ENCODE measurements around the gene FAS.

The FAS gene

DNA sequence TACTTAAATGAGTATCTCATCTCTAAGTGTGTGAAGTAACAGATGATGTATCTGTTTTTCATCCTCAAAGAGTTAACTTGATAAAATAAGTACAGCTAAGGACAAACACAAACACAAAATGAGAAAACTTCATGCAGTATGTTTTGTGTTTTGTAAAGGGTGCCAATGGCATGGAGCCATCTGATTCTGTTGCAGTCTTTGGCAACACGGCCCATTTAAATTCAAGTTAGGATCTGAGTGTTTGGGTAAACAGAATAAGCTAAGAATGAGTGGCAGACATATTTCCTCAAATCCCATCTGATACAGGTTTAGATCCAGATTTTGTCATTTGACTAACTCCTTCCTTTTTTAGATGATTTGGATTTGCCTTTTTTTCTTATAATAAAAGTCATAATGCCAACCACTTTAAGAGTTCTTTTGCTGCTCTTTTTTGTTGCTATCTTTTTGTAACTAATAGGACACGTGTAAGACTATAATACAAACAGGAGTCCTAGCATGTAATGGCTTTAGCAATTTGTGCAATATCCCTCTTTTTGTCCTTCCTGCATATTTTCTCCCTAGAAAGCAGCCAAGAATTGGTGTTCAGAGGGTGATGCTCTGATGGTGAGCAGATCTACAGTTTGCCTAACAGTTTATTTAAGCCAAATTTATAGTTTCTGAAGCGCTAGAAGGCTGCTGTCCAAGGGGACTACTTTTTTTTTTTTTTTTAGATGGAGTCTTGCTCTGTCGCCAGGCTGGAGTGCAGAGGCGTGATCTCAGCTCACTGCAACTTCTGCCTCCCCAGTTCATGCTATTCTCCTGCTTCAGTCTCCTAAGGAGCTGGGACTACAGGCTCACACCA is 19.2 kb upstream of the FAS start:
- no peak for DNase-seq (ENCODE audit: low read depth in 2 of 2, low spot score in 1 of 2)

DNA sequence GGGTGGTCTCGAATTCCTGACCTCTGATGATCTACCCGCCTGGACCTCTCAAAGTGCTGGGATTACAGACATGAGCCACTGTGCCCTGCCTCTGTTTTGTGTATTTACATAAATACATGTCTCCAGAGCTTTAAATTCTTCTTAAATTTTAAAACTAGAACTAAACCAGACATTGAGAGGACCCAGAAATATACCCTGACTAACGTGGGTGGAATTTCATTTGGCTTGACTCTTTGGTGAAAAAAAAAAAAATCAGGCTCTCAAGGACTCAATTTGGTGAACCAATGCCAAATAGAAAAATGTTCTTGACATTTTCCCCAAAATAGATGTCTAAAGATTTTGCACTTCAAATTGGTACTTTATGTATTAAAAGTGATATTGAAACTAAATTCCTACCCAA is 16.6 kb upstream of the FAS start:
- no peak for DNase-seq (ENCODE audit: low read depth in 2 of 2, low spot score in 1 of 2)

DNA sequence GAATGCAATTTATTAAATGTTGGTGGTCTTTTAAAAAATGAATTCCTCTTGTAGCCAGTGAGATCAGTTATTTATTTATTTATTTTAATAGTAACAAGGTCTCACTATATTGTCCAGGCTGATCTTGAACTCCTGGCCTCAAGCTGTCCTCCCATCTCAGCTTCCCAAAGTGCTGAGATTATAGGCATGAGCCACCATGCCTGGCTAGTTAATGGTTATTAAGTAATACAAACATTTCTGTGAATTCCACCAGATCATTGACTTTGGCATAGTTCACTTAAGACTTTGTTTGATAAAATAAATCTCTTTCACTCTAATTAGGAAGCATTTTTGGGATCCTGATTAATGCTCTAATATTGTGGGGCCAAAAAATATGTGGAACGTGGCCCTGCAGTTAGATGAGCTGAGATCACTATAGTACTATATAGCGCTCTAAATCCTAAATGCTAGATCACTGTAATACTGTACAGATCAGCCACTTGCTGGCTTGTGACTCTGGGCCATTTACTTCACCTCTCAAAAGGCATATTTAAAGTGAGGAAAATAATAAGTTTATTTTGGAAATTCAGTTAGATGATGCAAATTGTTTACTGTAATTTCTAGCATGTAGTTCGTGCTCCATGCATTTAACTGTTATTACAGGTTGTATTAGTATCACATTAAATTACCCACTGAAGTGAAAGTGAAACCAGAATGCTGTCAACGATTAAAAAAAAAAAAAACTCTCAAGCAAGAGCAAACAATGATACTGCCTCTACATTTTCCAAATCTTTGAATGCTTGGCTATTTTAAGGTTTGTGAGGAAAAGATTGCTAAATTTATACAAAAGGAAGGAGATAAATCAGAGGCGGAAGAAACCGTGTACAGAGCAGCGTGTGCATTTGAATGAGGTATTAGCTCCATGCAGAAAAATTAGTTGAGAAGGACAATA is 15.9 kb upstream of the FAS start:
- no peak for DNase-seq (ENCODE audit: low read depth in 2 of 2, low spot score in 1 of 2)

DNA sequence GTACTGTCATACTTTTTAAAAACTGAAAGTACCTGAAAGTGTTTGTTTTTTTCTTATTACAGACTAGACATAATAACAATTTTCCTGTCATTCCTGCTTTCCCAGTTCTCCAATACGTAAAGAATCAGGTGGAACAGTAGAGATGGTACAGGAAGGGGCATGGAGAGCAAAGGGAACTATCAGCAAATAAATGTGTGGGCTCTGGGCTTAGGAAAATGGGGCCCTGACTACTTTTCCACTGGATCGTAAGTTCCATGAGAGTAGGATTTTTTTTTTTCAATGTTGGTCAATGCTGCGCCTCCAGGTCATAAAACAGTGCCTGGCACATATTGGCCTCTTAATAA is 15.2 kb upstream of the FAS start:
- no peak for DNase-seq (ENCODE audit: low read depth in 2 of 2, low spot score in 1 of 2)

- DNase-seq (ENCODE audit: low read depth in 2 of 2, low spot score in 1 of 2) = no peak
Observed at GRCh38 chr10:88978463-88978862, 12.1 kb upstream of the FAS start.

GRCh38 chr10:88979153-88979562 is 11.4 kb upstream of the FAS start:
- DNase-seq (ENCODE audit: low read depth in 2 of 2, low spot score in 1 of 2) = no peak

DNA sequence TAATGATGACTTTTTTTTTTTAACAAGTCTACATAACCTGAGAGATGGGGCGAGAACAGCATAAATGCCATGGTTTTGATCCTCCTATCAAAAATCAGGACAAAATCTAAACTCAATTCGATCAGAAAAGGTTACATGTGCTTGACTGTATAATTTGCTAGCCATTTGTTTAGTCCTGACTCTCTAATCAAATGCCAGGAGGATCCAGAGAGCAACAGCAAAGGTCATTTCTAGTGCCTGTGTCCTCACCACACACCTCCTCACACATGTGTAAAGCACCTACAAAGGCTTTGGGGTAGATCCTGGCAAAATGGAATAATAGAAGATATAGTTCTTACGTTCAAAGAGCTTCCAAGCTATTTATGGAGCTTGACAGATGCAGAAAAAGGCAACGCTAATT is 11.0 kb upstream of the FAS start:
- no peak for DNase-seq (ENCODE audit: low read depth in 2 of 2, low spot score in 1 of 2)

GRCh38 chr10:88980247-88980646 is 10.4 kb upstream of the FAS start:
- no peak for DNase-seq (ENCODE audit: low read depth in 2 of 2, low spot score in 1 of 2)

DNA sequence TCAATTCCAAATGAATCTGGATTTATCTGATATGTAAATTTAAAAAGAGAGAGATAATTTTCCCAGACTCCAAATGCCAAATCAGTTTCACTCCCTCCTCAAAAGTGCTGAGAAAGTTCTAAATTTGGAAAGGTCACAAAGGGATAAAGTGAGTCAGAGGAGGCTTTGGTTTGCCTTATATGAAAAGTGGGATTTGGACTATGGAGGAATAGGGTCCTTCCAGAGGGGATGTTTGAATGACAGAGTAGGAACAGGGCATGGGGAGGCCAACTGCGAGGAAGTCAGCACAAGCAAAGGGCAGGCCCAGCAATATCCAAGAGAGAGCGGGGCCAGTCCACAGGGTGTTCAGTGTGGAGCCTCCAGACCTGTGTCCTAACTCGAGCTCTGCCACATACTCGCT is 9.8 kb upstream of the FAS start:
- no peak for DNase-seq (ENCODE audit: low read depth in 2 of 2, low spot score in 1 of 2)

DNA sequence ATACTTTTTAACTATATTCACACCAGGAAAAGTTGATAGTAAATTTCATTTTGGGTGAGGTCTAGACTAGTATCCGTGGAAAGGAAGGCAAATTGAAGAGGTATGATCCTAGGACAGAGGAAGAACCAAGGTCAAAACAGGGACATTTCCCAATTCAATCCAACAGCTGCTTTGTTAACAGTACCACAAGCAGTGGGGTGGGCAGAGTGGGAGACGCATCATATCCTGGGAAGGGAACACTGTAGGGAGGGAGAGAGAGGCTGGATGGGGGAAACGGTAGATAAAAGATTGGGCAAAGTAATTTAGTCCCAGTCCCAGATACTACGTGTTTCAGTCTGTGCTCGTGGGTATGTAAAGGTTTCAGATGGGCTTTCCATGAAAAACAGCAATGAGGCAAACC is 9.2 kb upstream of the FAS start:
- DNase-seq (ENCODE audit: low read depth in 2 of 2, low spot score in 1 of 2) = no peak

GRCh38 chr10:88982366-88982765 is 8.2 kb upstream of the FAS start:
- no peak for DNase-seq (ENCODE audit: low read depth in 2 of 2, low spot score in 1 of 2)

DNA sequence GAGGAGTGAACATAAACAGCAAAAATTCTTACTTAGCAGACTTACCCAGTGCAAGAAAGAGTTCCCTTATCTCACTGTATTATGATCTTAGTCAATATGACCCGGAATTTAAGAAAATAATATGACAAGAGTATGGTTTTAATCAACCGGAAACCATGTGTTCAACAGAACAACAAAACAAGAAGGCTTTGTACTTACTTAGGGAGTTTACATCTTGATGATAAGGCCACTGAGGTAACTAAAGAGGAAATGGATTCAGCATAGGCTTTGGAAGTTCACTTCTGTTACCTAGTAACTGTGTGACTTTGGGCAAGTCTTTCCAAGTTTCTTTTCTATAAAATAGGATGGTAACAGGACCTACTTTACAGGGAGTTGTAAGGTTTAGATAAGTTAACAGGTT is 7.4 kb upstream of the FAS start:
- DNase-seq (ENCODE audit: low read depth in 2 of 2, low spot score in 1 of 2) = no peak

DNA sequence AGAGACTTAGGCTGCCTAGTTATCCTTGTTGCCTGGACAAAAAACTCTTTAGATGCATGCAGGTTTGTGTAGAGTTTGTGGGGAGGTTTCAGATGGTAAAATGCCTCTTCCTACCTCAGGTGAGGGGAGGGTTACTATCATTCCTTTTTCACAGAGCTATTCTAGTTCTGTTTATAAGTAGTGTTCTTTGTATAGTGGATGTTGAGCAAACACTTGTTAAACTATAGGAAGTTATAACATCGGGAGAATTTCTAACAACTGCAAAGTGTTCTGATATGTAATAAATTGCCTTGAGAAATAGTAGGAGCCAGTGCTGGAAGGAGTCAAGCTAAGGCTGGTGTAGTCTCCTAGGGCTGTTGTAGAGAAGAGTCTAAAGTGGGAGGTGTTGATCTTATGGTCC is 6.7 kb upstream of the FAS start:
- no peak for DNase-seq (ENCODE audit: low read depth in 2 of 2, low spot score in 1 of 2)

- no peak for DNase-seq (ENCODE audit: low read depth in 2 of 2, low spot score in 1 of 2)
Observed at GRCh38 chr10:88984525-88984924, 6.1 kb upstream of the FAS start.

DNA sequence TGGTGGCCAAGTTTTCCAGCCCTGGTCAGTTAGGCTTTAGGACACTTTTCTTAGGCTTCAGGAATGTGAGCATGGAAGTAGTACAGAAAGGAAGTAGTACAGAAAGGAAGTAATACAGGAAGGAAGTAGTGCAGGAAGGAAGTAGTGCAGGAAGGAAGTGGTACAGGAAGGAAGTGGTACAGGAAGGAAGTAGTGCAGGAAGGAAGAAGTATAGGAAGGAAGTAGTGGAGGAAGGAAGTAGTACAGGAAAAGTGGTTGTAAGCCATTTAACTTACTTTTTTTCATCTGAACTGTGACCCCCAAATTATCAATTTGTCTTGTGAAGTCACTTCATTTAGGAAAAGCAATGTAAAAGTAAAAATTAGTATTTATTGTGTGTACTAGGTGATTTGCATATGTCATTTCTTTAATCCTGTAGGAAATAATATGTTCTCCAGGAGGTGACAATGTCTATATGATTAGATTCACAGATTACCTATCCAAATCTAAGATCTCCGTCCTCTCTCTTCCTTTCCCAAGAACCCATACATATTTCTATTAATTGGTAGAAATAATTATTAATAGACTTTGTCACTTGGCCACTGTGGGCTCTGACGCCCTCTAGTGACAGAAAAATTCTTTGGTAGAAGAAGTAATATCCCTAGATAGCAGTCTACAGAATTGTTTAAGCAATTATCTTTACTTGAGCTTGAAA is 3.9 kb upstream of the FAS start:
- no peak for DNase-seq (ENCODE audit: low read depth in 2 of 2, low spot score in 1 of 2)

- no peak for DNase-seq (ENCODE audit: low read depth in 2 of 2, low spot score in 1 of 2)
Observed at GRCh38 chr10:88987243-88987725, 3.3 kb upstream of the FAS start.

DNA sequence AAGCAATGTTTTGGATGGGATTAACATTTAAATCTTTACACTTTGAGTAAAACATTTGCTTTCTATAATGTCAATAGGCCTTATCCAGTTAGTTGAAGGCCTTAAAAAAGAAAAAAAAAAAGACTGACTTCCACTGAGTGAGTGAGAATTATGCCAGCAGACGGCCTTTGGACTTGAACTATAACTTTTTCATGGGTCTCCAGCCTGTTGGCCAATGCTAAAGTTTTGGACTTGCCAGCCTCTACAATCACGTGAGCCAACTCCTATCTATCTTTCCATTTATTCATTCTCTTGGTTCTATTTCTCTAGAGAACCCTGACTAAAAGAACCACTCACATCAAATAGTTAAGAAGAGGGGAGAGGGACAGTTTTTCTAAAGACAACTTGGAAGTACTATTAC is 2.8 kb upstream of the FAS start:
- no peak for DNase-seq (ENCODE audit: low read depth in 2 of 2, low spot score in 1 of 2)

GRCh38 chr10:88989423-88989822 is 1.2 kb upstream of the FAS start:
- DNase-seq (ENCODE audit: low read depth in 2 of 2, low spot score in 1 of 2) = no peak

DNA sequence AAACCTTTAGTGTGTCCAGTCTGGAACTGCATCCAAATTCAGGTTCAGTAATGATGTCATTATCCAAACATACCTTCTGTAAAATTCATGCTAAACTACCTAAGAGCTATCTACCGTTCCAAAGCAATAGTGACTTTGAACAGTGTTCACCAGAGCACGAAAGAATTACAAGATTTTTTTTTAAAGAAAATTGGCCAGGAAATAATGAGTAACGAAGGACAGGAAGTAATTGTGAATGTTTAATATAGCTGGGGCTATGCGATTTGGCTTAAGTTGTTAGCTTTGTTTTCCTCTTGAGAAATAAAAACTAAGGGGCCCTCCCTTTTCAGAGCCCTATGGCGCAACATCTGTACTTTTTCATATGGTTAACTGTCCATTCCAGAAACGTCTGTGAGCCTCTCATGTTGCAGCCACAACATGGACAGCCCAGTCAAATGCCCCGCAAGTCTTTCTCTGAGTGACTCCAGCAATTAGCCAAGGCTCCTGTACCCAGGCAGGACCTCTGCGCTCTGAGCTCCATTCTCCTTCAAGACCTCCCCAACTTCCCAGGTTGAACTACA is 694 bp upstream of the FAS start:
- DNase-seq (ENCODE audit: low read depth in 2 of 2, low spot score in 1 of 2) = no peak

DNA sequence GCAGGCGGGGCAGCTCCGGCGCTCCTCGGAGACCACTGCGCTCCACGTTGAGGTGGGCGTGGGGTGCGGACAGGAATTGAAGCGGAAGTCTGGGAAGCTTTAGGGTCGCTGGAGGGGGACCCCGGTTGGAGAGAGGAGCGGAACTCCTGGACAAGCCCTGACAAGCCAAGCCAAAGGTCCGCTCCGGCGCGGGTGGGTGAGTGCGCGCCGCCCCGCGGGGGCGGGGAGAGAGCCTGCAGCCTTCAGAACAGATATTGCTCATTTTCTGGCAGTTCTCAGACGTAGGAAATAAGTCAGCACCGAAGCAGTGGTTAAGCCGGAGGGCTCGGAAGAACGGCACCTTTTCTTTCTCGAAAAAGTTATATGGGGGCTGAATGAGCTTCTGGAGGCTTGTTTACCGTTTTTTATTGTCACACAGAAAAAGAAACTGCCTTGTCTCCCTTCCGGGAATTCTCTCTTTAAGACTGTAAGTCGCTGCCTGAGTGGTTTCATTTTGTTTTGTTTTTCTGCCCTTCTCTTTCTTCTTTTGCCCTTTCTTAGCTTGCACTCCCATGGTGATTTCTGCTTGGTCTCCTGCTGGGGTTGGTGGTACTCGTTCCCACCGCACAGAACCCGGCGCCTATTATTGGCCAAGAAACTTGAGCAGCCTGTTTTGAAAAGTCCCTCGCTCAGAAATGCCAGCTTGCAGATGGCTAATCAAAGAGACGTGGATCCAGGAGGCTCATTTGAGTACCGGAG is 732 bp downstream of the FAS start:
- DNase-seq (ENCODE audit: low read depth in 2 of 2, low spot score in 1 of 2) = peak in 1 of 2 donors; percentile 60

- no peak for DNase-seq (ENCODE audit: low read depth in 2 of 2, low spot score in 1 of 2)
Observed at GRCh38 chr10:88991899-88992320, 1.3 kb downstream of the FAS start.

All from stimulated activated CD8-positive, alpha-beta memory T cell treated with anti-CD3 and anti-CD28 coated beads, Interleukin-4, amount 100 ng/mL, for 4 hours (primary cell).